HepG2 (cell line): ENCODE data around the gene OR10J1. TPM values are rescaled to one million over a fixed set of nuclear protein-coding genes. Genes with fewer than 3 reads are reported as not detected.

ENCODE experiments used
- ATAC-seq: fragments of 200-7000 bp; cut with Tn5 transposase; 3 replicates; pipeline ENCODE4 v1.9.1; 2020; ENCODE audit warnings: mild to moderate bottlenecking, moderate library complexity
- BruUV-seq: library from RNA; stranded (reverse); fragments of 400-500 nt; replicated peaks from 2 replicates; lab custom pipeline; 2021; lab: Mats Ljungman, UMichigan
- CTCF ChIA-PET: fragments of 300-600 bp; formaldehyde crosslinking; extraction: SDS; loops from one replicate; lab custom pipeline; 2021; ENCODE audit warnings: low total read pairs, inconsistent platforms, low intra/inter-chr PET ratio; lab: Yijun Ruan, JAX
- POLR2A ChIA-PET: fragments of 350-600 bp; sonication (Branson Sonifier 250); formaldehyde crosslinking; loops from one replicate; lab custom pipeline; 2020; ENCODE audit warnings: antibody characterized with exemption, inconsistent platforms; lab: Yijun Ruan, JAX
- DNase-seq: peaks from one replicate; pipeline ENCODE4 v3.0.0-alpha.2; 2015; ENCODE audit warnings: low spot score
- FAIRE-seq: peaks from 3 replicates; lab custom pipeline; 2011; peaks lifted over from hg19 to GRCh38; lab: Jason Lieb, UNC
- H2AFZ ChIP-seq: one replicate; pipeline ENCODE4 v1.6.1; 2011; ENCODE audit warnings: low read length, inconsistent platforms
- H3K27ac ChIP-seq: fragments of 300-600 bp; 3 replicates; pipeline ENCODE4 v1.8.0; 2011; ENCODE audit warnings: mixed run types, mild to moderate bottlenecking, mixed read lengths, low read length, inconsistent platforms; ENCODE audit not compliant: insufficient read depth; ENCODE audit errors: extremely low read length
- H3K27me3 ChIP-seq, 2 experiments: fragments of 200-600 bp in 1 of 2; 2 replicates in 1 of 2; 3 replicates in 1 of 2; pipeline versions ENCODE4 v1.6.0 to v1.8.0; 2011; ENCODE audit warnings: low read length in 2 of 2, mild to moderate bottlenecking in 2 of 2, moderate library complexity in 2 of 2, inconsistent platforms in 1 of 2; ENCODE audit not compliant: insufficient read depth in 2 of 2, control insufficient read depth in 1 of 2
- H3K36me3 ChIP-seq, 2 experiments: fragments of 200-600 bp in 1 of 2; replicated peaks in 1 of 2; 2 replicates in 1 of 2; 3 replicates in 1 of 2; pipeline versions ENCODE4 v1.5.1 to v1.8.0; 2011; ENCODE audit warnings: low read length in 2 of 2, inconsistent platforms in 1 of 2; ENCODE audit not compliant: insufficient read depth in 2 of 2, control insufficient read depth in 1 of 2
- H3K4me1 ChIP-seq: 2 replicates; pipeline ENCODE4 v1.5.1; 2012; ENCODE audit warnings: low read length, inconsistent platforms; ENCODE audit not compliant: insufficient read depth
- H3K4me2 ChIP-seq: 2 replicates; pipeline ENCODE4 v1.6.0; 2011; ENCODE audit warnings: low read depth, low read length, inconsistent platforms
- H3K4me3 ChIP-seq, 3 experiments: fragments of 200-600 bp in 1 of 3; sonication (generic), shearing (Covaris generic) in 1 of 3; replicated peaks in 1 of 3; 2 replicates each; pipeline ENCODE4 v1.5.1; 2011 to 2016; ENCODE audit warnings: low read length in 3 of 3, inconsistent platforms in 2 of 3, low read depth in 2 of 3, mild to moderate bottlenecking in 2 of 3, control low read depth in 1 of 3, mixed read lengths in 1 of 3; ENCODE audit not compliant: insufficient read depth in 1 of 3
- H3K79me2 ChIP-seq: one replicate; pipeline ENCODE4 v1.6.1; 2011; ENCODE audit warnings: low read length, inconsistent platforms; ENCODE audit not compliant: insufficient read depth
- H3K9ac ChIP-seq: 2 replicates; pipeline ENCODE4 v1.6.0; 2011; ENCODE audit warnings: mild to moderate bottlenecking, low read depth, low read length, inconsistent platforms; ENCODE audit not compliant: insufficient read depth
- H3K9me3 ChIP-seq: 2 replicates; pipeline ENCODE4 v1.5.1; 2012; ENCODE audit warnings: mild to moderate bottlenecking, low read length
- H4K20me1 ChIP-seq: 2 replicates; pipeline ENCODE4 v1.6.0; 2011; ENCODE audit warnings: inconsistent platforms, mild to moderate bottlenecking, low read length, moderate library complexity; ENCODE audit not compliant: insufficient read depth
- MED8 ChIP-seq: sonication (generic); formaldehyde crosslinking; IDR thresholded peaks from 2 replicates; pipeline ENCODE4 v1.8.1; 2023; ENCODE audit warnings: mild to moderate bottlenecking, missing genetic modification reagents; ENCODE audit not compliant: insufficient replicate concordance
- NCOA1 ChIP-seq: sonication (generic); formaldehyde crosslinking; IDR thresholded peaks from 2 replicates; pipeline ENCODE4 v1.9.0; 2021; ENCODE audit warnings: missing genetic modification reagents
- PPARG ChIP-seq: conservative IDR thresholded peaks from 2 replicates; pipeline ENCODE4 v1.6.1; 2016; ENCODE audit warnings: missing biosample characterization, missing genetic modification reagents
- PRMT3 ChIP-seq: sonication (generic); formaldehyde crosslinking; IDR thresholded peaks from 2 replicates; pipeline ENCODE4 v1.8.1; 2022; ENCODE audit warnings: low read depth, mild to moderate bottlenecking, moderate library complexity, missing genetic modification reagents, borderline replicate concordance
- XRCC5 ChIP-seq: fragments of 200-400 bp; formaldehyde crosslinking; optimal IDR thresholded peaks from 2 replicates; pipeline ENCODE3; 2017; ENCODE audit warnings: mild to moderate bottlenecking, low read length
- ZNF83 ChIP-seq: sonication (generic); formaldehyde crosslinking; IDR thresholded peaks from 2 replicates; pipeline ENCODE4 v1.4.0; 2020; ENCODE audit warnings: missing genetic modification reagents, mild to moderate bottlenecking, borderline replicate concordance
- in situ Hi-C: cut with HindIII; loops from 2 replicates; pipeline ENCODE4 v1.10.0; 2017; ENCODE audit warnings: low pct_unique_long_range_greater_than_20kb; ENCODE audit not compliant: extremely low pct_ligation_motif_present
- intact Hi-C: fragments of 100-400 bp; cut with micrococcal nuclease; formaldehyde crosslinking; loops from one replicate; pipeline ENCODE4 v1.10.0; 2022; ENCODE audit not compliant: unreplicated experiment
- polyA plus RNA-seq, 8 experiments: library from polyadenylated mRNA; depleted of rRNA in 3 of 8; stranded (reverse) in 7 of 8; unstranded in 1 of 8; fragments of >200 nt; fragmentation: Illumina TruSeq in 4 of 8; extraction: Trizol in 4 of 8; gene quantifications; 2 replicates each; pipeline versions ENCODE4 v1.2.1 to v1.2.3, GENCODE V29; 2011 to 2016; ENCODE audit warnings: low read depth in 4 of 8, missing spikeins in 1 of 8, mixed read lengths in 1 of 8; ENCODE audit not compliant: insufficient read depth in 1 of 8
- total RNA-seq, 5 experiments: library from RNA; depleted of rRNA; stranded (reverse); fragments of >200 nt; fragmentation: Illumina TruSeq; extraction: Trizol; gene quantifications; 2 replicates each; pipeline ENCODE4 v1.2.3, GENCODE V29; 2016; ENCODE audit warnings: low read depth in 1 of 5
- TF ChIP-seq, protein P1 (sequence below): sonication (generic); formaldehyde crosslinking; IDR thresholded peaks from 2 replicates; pipeline ENCODE4 v1.8.0; 2022; ENCODE audit warnings: low read depth, missing genetic modification reagents

The OR10J1 gene
- total and polyA plus RNA-seq, 2 of the 13 experiments (the other 11 are each of a cell fraction or from before 2014, with no cell fraction given): not detected

DNA sequence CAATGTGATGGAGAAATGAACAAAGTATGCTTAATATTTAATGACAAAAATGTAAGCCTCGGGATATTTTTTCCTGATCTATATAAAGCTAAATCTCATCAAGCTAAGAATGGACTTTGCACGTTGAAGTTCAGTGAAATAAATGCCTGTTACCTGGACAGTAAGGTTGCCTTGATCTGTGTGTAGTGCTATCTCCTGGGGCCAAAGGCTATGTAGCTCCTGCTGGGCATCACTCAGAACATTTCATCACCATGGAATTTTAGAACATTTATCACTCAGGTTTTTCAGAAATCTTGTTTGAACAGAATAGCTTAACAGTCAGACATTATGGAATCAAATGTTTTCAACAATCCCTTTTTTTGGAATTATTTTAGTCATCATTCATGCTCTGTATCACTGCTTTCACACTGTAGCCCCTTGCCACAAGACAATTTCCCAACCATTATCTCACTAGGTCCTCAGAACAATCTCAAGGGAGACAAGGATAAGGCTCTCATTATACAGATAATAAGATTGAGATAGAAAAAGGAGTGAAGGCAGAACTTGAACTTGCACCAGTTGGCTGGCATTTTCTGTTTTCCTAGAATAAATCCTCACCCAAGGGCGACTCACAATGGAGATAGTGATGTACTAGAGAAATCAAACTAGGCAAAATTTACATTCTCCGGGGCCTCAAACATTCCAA, 3.7 kb downstream of the OR10J1 start (continued):
- TF ChIP-seq, protein P1, sequence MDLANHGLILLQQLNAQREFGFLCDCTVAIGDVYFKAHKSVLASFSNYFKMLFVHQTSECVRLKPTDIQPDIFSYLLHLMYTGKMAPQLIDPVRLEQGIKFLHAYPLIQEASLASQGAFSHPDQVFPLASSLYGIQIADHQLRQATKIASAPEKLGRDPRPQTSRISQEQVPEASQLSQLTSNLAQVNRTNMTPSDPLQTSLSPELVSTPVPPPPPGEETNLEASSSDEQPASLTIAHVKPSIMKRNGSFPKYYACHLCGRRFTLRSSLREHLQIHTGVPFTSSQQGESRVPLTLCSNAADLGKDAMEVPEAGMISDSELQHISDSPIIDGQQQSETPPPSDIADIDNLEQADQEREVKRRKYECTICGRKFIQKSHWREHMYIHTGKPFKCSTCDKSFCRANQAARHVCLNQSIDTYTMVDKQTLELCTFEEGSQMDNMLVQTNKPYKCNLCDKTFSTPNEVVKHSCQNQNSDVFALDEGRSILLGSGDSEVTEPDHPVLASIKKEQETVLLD (CRISPR knock-in tag): no peak

DNA sequence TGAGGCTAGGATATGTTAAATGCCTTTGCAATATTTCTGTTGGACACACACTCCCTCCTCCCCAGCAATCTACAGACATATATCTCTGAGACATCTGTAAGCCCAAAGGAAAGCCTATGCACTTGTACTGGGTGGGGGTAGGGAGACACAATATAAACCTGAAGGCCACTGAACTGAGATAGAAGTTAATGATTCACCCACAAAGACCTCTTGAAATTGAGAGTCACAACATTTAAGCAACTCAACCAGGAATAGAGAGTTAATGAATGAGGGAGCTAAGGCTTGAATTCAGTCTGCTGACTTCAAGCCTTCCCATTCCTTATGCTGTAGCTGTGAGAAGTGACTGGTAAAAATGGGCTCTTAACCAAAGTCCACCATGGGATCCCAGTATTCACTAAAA, 5.0 kb downstream of the OR10J1 start:
- BruUV-seq: no TSS peak
- H3K27ac ChIP-seq: no peak overlapping the region
- no peaks in the 10 kb centered on the region for H3K36me3 ChIP-seq
- no peaks in the 10 kb centered on the region for H3K79me2 ChIP-seq
- H3K9ac ChIP-seq: no peak overlapping the region
- no peaks in the 10 kb centered on the region for H3K27me3 ChIP-seq
- no peaks in the 10 kb centered on the region for H4K20me1 ChIP-seq
- in situ Hi-C loops: no loop called here
- no peak overlapping the region for H2AFZ ChIP-seq
- peaks cover 82% of the 10 kb centered on the region for H3K9me3 ChIP-seq
- no peak overlapping the region for H3K4me3 ChIP-seq
- TF ChIP-seq PPARG (no peak), NCOA1 (no peak), PRMT3 (CRISPR knock-in tag) (no peak), ZNF83 (CRISPR knock-in tag) (no peak), XRCC5 (no peak), MED8 (CRISPR knock-in tag) (no peak)
- FAIRE-seq (no peak), ATAC-seq (no peak), DNase-seq (no peak)
- CTCF ChIA-PET: no interaction called here
- no peak overlapping the region for H3K4me2 ChIP-seq
- POLR2A ChIA-PET: no interaction called here
- intact Hi-C loops: no loop called here
- no peaks in the 10 kb centered on the region for H3K4me1 ChIP-seq
